Measurements from ENCODE around the gene MSTO1.

GRCh38 chr1:155570593-155570990 is 39.4 kb upstream of the MSTO1 start:
- no peak for TF ChIP-seq CTCF (IDR thresholded peaks at IDR 0.05)
- TF ChIP-seq POLR2A (IDR thresholded peaks at IDR 0.05), result no peak
